ENCODE measurements around the gene THBS1.

THBS1 gene

GRCh38 chr15:39580485-39581241 is at the start of gene THBS1:
THBS1 (plus strand) TSS chr15:39581079; CDS start chr15:39581858, 779 bp downstream.
- peak in 1 of 2 donors; percentile 22 for DNase-seq

GRCh38 chr15:39534996-39535395 is 45.9 kb upstream of the THBS1 start:
- no peak for DNase-seq

DNA sequence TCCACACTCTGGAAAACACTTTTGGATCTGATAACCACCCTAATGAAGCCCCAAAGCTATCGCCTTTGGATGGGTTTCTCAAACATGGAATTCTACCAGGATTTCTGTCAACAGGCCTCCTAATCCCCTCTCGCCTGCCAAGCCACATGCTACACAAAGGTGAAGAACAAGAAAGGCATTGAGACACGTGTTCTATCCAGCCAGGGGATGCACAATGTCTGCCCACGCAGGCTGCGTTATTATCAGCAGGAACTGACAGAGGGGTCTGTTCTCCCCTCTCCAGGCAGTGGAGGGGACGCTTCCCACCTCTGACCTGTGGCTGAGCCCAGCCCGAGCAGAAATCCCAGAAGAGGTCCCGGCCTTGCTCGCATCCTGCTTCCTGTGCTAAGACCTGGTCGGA is 45.4 kb upstream of the THBS1 start:
- DNase-seq = no peak

- no peak for DNase-seq
Observed at GRCh38 chr15:39538936-39539335, 41.9 kb upstream of the THBS1 start.

GRCh38 chr15:39539466-39539865 is 41.4 kb upstream of the THBS1 start:
- DNase-seq = no peak

DNA sequence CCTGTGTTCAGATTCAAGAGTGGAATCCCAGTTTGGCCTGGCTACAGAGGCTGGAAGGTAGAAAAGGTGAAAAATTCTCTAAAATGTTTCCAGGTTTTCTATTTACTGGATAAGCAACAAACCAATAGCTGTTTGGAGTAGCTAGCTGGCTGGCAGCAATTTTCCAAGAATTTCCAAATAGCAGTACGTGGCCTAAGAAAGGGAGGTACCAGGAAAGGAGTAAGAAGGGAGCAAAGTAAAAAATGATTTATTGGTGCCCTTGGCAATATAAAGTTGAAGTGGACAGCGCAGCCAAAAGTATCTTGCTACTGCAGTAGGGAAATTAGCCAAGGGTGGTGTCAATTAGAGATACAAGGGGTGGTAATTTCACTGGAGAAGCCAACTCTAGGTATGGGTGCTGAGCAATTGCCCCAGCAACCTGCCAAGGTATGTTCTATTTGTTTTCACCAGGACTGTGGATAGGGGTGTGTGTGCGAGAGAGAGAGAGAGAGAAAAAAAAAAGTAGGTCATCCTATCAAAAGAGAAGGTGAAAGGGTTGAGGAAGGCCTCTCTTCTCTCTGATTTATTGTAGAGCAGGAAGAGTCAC is 40.8 kb upstream of the THBS1 start:
- DNase-seq = no peak

DNA sequence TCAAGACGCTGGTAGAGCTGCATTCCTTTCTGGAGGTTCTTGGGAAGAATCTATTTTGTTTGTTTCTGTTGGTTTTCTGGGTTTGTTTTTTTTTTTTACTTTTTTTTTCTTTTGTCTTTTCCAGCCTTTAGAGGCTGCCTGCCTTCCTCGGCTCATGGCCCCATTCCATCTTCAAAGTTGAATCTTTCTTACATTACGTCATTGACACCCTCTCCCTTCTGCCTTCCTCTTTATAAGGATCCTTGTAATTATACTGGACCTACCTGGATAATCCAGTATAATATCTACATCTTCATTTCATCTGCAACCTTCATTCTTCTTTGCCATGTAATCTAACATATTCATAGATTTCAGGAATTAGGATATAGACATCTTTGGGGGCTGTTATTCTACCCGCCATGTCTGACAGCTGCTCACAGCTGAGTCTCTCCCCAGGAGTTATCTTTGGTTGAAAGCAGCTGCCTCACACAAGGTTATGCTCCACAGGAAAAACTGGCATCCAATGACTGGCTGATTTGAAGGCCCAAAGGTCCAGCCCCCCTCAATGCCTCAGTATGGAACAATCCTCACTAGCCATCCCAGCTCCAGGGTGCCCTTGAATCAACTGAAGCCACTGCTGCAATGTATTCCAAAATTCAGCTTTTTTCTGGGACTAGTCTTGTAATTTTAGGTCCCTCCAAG is 38.4 kb upstream of the THBS1 start:
- no peak for DNase-seq

GRCh38 chr15:39543651-39544050 is 37.2 kb upstream of the THBS1 start:
- no peak for DNase-seq

DNA sequence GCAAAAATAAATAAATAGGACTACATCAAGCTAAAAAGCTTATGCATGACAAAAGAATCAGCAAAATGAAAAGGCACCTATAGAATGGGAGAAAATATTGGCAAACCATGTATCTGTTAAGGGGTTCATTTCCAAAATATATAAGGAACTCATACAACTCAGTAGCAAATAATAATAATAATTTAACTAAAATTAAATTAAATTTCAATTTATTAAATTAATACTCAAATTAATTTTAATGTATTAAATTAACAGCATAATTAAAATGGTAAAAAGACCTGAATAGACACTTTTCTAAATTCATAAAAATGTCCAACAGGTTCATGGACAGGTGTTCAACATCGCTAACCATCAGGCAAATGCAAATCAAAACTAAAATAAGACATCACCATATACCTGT is 34.0 kb upstream of the THBS1 start:
- DNase-seq = no peak

- no peak for DNase-seq
Observed at GRCh38 chr15:39548561-39548960, 32.3 kb upstream of the THBS1 start.

DNA sequence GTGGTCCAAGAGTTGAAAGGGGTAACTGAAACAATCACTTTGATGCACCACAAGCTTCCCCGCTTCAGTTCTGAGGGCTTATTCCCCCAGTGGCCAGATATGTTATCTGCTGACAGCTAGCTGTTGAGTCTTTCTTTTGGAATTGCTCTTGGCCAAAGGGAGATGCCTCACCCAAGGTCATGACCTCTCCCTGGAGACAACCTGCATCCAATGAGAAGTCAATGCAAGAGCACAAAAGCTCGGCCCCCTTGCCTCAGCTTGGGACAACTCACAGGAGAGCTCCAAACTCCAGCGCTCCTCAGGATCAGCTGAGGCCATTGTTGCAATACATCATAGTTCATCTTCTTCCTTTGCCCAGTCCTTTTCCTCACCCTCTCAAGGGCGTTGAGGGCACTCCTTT is 31.0 kb upstream of the THBS1 start:
- DNase-seq = no peak

GRCh38 chr15:39551476-39551875 is 29.4 kb upstream of the THBS1 start:
- DNase-seq = no peak

DNA sequence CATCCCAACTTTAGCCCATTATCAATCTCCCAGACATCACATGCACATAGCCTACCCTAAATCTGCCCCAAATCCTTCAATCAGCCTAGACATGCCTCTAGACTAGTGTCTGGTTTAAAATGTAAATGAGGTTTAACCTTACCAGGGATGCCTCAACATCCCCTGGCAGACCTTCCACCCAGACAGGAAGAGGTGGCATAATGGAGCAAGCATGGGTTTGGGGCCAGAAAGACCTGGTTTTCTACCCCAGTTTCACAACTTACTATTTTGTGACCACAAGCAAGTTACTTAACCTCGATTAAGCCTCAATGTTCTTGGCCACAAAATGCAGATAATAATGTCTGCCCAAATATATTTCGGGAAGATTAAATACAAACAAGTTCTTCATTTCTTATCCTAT is 28.3 kb upstream of the THBS1 start:
- no peak for DNase-seq

DNA sequence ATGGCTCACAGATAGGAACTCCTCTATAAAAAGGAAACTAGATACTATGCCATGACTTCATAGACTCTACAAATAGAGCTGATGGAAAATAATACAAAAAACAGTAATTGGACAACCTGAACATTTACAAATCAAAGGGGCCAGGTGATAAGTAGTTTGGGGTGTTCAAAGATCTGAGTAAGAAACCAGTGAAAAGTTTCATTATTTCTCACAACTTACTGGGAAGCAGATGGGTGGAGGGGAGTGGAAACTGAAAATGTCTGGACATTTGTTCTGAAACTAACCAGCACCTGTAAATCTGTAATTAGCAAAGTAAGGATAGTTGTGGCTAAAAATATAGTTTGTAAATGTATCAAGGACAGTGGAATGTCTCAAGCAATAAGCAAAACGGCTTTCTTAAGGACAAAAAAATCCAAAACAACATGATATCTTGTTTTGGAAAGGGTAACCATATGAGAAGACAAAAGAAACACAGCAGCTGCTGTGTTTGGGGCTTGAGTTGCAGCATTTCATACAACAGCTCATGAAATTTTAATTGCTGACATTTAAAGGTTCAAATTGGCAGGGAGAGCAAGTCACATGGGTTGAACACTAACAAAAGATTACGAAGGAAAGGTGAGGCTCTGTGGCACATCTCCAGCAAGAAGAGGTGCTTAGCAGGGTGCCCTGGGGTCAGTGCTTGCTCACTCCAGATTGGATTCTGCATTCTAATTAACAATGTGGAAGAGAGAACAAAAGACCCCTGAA is 26.8 kb upstream of the THBS1 start:
- DNase-seq = no peak

GRCh38 chr15:39554746-39555387 is 26.0 kb upstream of the THBS1 start:
- DNase-seq = no peak

DNA sequence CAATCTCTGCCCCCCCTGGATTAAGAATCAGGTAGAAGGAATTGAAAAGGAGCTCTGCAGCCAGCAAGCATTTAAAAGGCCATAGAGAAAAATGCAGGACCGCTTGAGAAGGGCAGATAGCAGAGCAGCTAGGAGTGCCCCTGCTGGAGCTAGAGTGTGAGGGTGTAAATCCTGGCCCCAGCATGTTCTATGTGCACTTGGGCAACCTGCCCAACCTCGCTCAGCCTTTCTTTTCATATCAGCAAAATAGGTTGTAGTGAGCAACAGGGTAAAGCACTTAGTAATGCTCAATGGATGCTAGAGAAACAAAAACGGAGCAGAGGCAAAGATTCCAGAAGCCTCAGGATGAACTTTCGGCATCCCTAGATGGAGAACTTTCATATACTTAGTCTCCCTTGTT is 25.0 kb upstream of the THBS1 start:
- no peak for DNase-seq

GRCh38 chr15:39556461-39556860 is 24.4 kb upstream of the THBS1 start:
- DNase-seq = no peak

- no peak for DNase-seq
Observed at GRCh38 chr15:39558421-39558820, 22.5 kb upstream of the THBS1 start.

DNA sequence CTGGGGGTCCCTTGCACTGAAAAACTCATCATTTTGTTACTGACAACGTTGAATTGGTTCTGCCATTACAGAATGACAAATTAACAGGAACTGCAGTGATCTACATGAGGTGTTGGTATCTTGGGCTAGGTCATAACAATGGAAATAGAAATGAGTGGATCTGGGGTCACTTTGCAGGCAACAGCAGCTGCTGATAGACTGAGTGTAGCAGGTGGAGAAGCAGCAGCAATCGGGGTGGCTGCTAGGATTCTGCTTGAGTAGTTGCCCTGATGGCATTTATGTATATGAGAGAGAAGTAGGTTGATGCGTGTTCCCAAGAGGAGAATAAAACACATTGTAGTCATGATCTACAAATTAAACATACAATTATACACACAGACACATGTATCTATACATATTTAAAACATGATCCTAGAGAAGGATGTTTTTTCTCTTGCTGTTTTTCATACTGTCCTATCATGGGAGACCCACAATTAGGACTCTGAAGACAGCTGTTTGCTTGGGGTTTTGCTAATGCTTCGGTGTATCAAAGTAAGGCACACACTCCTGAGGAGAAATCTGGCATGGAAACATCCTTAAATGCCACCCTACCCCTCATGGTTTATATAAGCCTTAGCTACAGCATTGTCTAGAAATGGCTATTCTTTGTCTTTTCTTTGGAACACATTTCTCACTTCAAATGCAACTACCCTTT is 15.8 kb upstream of the THBS1 start:
- no peak for DNase-seq

DNA sequence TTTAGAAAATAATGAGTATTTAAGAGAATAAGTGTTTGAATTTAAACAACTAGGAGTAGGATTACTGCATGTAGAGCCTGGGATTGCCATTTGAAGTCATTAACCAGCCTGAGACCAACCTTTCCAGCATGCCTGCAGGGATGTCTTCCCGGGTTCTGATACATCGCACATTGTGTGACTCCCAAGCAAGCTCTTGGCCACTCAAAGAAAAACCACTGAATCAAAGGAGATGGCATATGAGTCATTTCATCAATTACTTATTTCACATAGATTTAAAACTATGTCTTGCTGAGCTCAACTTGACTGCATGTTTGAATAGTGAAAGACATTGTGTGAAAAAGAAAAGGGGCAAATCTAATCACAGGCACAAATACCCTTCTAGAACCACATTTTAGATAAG is 15.0 kb upstream of the THBS1 start:
- no peak for DNase-seq

- no peak for DNase-seq
Observed at GRCh38 chr15:39573287-39573686, 7.6 kb upstream of the THBS1 start.

DNA sequence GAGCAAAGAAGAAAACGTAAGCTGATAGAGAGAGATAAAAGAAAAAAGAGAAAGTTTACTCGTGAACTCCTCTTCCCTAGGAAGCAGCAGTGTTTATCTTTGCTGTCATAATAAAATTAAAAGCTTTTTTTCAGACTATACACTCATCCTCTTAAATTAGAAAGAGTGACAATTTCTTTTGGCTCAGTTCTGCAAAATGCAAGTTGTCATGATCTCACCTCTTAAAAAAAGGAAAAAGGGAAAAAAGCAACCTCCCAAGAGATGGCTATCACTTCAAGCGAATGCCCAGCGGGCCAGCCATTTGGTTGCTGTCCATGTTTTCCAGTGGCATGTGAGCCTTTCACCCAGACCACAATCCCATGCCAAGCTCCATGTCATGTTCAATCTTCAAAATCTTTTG is 7.0 kb upstream of the THBS1 start:
- DNase-seq = no peak
